Measurements from ENCODE around the gene NUDT8.
A peak's percentile ranks its signal among the peaks of the same experiment; 100 is the strongest.

NUDT8 gene

GRCh38 chr11:67585911-67586310 is 43.8 kb downstream of the NUDT8 start:
- no peak for DNase-seq

GRCh38 chr11:67584881-67585873 is 44.6 kb downstream of the NUDT8 start:
- no peak for DNase-seq

DNA sequence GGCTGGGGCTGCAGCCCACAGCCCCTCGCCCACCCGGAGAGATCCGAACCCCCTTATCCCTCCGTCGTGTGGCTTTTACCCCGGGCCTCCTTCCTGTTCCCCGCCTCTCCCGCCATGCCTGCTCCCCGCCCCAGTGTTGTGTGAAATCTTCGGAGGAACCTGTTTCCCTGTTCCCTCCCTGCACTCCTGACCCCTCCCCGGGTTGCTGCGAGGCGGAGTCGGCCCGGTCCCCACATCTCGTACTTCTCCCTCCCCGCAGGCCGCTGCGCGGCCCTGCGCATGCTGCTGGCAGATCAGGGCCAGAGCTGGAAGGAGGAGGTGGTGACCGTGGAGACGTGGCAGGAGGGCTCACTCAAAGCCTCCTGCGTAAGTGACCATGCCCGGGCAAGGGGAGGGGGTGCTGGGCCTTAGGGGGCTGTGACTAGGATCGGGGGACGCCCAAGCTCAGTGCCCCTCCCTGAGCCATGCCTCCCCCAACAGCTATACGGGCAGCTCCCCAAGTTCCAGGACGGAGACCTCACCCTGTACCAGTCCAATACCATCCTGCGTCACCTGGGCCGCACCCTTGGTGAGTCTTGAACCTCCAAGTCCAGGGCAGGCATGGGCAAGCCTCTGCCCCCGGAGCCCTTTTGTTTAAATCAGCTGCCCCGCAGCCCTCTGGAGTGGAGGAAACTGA is 45.4 kb downstream of the NUDT8 start:
- DNase-seq = peak; percentile 72

- peak; percentile 96 for DNase-seq
Measured at GRCh38 chr11:67583247-67584204, 46.2 kb downstream of the NUDT8 start, which contains the start of gene GSTP1. TSS of gene GSTP1 (plus strand) at chr11:67583812. CDS start at chr11:67583844, 32 bp downstream.

GRCh38 chr11:67582011-67582410 is 47.7 kb downstream of the NUDT8 start:
- DNase-seq = no peak

DNA sequence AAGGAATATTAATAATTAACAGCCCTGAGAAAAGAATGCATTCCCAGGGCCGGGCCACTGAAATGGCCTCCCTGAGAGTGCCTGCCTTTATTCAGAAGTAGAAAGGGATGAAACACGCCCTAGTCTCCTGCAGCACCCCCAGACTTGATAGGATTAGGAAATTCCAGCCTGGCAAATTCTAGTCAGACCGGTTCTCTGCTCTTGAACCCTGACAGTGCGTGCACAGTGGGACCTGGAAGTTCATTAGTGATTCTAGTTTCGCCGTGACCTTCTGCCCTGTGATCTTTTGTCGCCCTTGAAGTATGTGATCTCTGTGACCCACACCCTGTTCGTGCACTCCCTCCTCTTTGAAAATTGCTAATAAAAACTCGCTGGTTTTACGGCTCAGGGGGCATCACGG is 48.3 kb downstream of the NUDT8 start:
- DNase-seq = no peak

- DNase-seq = no peak
Measured at GRCh38 chr11:67577951-67578350, 51.8 kb downstream of the NUDT8 start.

Data from OCI-M1 (cell line).